A549 treated with ZK216348 at 1 μM for 4 hours (cell line): ENCODE results near the gene MFAP3L. TPM values are rescaled to one million over a fixed set of nuclear protein-coding genes. Genes with fewer than 3 reads are reported as not detected.

Source experiments
- total RNA-seq: library from RNA; stranded (reverse); fragments of 200-300 nt; extraction: Qiagen RNA extraction; gene quantifications from 5 replicates; pipeline ENCODE4 v1.2.3, GENCODE V29; 2022; ENCODE audit warnings: low read depth

MFAP3L gene
- total RNA-seq = 3.9 to 5.7 TPM (median 4.2 TPM) in 5 replicates

GRCh38 chr4:170026253-170027021, at the start of gene MFAP3L:
MFAP3L (minus strand) TSS chr4:170026395; CDS start chr4:170005877, 20,518 bp downstream.

Other genes starting within 250 kb of the MFAP3L start
- gene AADAT, start 63.6 kb upstream of the MFAP3L start, total RNA-seq = 6.7 to 9.7 TPM (median 8.8 TPM) in 5 replicates